ENCODE measurements around the gene MVP. TPM values are rescaled to one million over a fixed set of nuclear protein-coding genes. Genes with fewer than 3 reads are reported as not detected.

Gene MVP
- total RNA-seq, 1 experiment from 2014 or later, result 72.5 TPM

DNA sequence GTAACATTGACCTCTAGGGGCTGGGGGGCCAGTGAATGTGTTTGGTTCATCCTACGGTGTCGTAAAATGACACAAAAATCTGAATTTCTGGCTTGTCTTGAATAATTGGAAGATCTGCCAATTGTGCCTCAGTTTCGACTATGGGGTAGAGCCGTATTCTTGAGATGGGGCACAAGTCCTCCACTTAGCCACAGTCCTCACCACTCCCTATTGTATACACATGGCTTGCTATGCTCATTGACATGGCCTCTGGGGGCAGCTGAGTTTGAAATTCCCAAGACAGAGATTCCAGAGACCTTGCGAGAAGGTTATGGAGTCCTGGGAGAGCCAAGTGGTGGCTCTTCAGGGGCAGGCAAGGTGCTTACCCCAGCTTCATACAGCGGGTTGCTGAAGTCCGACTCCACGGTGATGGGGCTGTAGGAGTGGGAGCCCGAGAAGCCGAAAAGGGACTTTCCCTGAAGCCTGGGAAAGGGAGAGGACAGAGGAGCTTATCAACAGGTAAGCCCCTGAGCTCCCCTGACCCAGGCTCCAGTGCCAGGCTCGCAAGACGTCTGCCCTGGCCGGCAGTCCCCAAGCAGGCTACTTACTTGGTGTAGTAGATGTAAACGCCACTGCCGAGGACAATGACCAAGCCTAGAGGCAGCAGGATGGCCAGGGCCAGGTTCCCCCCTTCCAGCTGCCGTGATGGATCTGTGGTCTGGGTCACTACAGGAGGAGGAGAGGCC, 51.7 kb downstream of the MVP start:
- Mint-ChIP-seq H3K9me3 (ENCODE audit: unreplicated experiment) (no peaks in the 10 kb centered on the region), H3K27me3 (ENCODE audit: insufficient read depth, unreplicated experiment) (no peaks in the 10 kb centered on the region), H3K27ac (ENCODE audit: unreplicated experiment) (no peak overlapping the region), H3K36me3 (ENCODE audit: insufficient read depth, unreplicated experiment) (no peaks in the 10 kb centered on the region), H3K4me3 (ENCODE audit: unreplicated experiment) (no peak overlapping the region), H3K4me1 (ENCODE audit: low read depth, unreplicated experiment) (no peaks in the 10 kb centered on the region)
- TF ChIP-seq, protein P1, sequence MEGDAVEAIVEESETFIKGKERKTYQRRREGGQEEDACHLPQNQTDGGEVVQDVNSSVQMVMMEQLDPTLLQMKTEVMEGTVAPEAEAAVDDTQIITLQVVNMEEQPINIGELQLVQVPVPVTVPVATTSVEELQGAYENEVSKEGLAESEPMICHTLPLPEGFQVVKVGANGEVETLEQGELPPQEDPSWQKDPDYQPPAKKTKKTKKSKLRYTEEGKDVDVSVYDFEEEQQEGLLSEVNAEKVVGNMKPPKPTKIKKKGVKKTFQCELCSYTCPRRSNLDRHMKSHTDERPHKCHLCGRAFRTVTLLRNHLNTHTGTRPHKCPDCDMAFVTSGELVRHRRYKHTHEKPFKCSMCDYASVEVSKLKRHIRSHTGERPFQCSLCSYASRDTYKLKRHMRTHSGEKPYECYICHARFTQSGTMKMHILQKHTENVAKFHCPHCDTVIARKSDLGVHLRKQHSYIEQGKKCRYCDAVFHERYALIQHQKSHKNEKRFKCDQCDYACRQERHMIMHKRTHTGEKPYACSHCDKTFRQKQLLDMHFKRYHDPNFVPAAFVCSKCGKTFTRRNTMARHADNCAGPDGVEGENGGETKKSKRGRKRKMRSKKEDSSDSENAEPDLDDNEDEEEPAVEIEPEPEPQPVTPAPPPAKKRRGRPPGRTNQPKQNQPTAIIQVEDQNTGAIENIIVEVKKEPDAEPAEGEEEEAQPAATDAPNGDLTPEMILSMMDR (IDR thresholded peaks at IDR 0.05; ENCODE audit: insufficient read depth in 1 of 2, low read depth in 1 of 2, low read length in 1 of 2, severe bottlenecking in 1 of 2, unreplicated experiment in 1 of 2), result no peak
- Histone ChIP-seq H3K4me1 (no peaks in the 10 kb centered on the region), H3K36me3 (ENCODE audit: control insufficient read depth, insufficient read depth, low read length) (no peaks in the 10 kb centered on the region), H3K27me3 (replicated peaks; ENCODE audit: control insufficient read depth, insufficient read depth, low read length) (no peaks in the 10 kb centered on the region), H3K9me3 (no peaks in the 10 kb centered on the region), H3K4me3 (ENCODE audit: low read depth, low read length) (no peak overlapping the region)
- CTCF ChIA-PET, result interaction anchor here (0.6 kb wide), 1 partner anchor 101 kb away, joined by 4 read pairs; no protein-coding TSS in a partner anchor
- no TSS peak for BruUV-seq (replicated peaks)
- no peak for DNase-seq
- POLR2A ChIA-PET, result no interaction called here
- intact Hi-C loops (cut with micrococcal nuclease; ENCODE audit: unreplicated experiment), result no loop called here

DNA sequence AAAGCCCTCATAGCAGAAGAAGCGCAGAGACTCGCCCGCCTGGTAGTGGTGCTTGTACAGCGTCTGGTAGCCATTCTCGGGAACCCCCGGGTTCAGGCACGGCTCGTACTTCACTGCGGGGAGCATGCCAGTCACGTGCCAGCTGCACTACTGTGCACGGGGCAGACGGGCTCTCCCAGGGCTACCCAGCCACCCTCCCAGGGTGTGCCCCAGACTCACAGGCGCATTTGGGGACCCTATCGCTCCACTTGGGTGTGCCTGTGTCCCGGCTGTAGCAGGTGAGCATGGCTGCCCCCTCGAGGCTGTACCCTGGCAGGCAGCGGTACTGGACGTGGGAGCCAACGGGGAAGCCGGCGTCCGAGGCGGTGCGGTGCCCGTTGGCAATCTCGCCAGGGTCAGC, 53.1 kb downstream of the MVP start:
- Mint-ChIP-seq H3K4me3 (ENCODE audit: unreplicated experiment) (no peak overlapping the region), H3K36me3 (ENCODE audit: insufficient read depth, unreplicated experiment) (peaks cover 5% of the 10 kb centered on the region), H3K9me3 (ENCODE audit: unreplicated experiment) (no peaks in the 10 kb centered on the region), H3K27me3 (ENCODE audit: insufficient read depth, unreplicated experiment) (no peaks in the 10 kb centered on the region), H3K4me1 (ENCODE audit: low read depth, unreplicated experiment) (no peaks in the 10 kb centered on the region), H3K27ac (ENCODE audit: unreplicated experiment) (no peak overlapping the region)
- CTCF ChIA-PET, result no interaction called here
- Histone ChIP-seq H3K9me3 (no peaks in the 10 kb centered on the region), H3K36me3 (ENCODE audit: control insufficient read depth, insufficient read depth, low read length) (no peaks in the 10 kb centered on the region), H3K4me3 (ENCODE audit: low read depth, low read length) (no peak overlapping the region), H3K4me1 (no peaks in the 10 kb centered on the region), H3K27me3 (replicated peaks; ENCODE audit: control insufficient read depth, insufficient read depth, low read length) (no peaks in the 10 kb centered on the region)
- POLR2A ChIA-PET, result no interaction called here
- intact Hi-C loops (cut with micrococcal nuclease; ENCODE audit: unreplicated experiment), result no loop called here
- no peak for DNase-seq
- BruUV-seq (replicated peaks), result no TSS peak
- TF ChIP-seq, protein P1 (IDR thresholded peaks at IDR 0.05; ENCODE audit: insufficient read depth in 1 of 2, low read depth in 1 of 2, low read length in 1 of 2, severe bottlenecking in 1 of 2, unreplicated experiment in 1 of 2), result no peak

DNA sequence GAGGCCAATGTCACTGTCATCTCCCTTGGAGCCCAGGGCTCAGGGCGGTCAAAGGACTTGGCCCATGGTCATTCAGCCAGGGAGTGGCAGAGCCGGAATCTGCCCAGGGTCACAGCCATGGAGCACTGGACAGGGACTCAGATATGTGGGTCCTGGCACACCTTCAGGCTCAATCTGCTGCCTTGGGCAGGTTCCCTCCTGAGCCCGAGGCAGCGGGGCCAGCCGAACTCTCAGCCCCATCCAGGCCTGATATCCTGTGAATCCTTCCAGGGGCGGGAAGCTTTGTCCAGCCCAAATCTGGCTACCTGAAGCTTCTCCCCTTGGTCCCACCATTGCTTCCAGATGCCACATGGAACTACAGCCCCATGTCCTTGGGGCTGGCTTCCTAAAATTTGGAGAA, 54.9 kb downstream of the MVP start:
- no TSS peak for BruUV-seq (replicated peaks)
- intact Hi-C loops (cut with micrococcal nuclease; ENCODE audit: unreplicated experiment), result no loop called here
- Histone ChIP-seq H3K4me1 (no peaks in the 10 kb centered on the region), H3K4me3 (ENCODE audit: low read depth, low read length) (no peak overlapping the region), H3K9me3 (no peaks in the 10 kb centered on the region), H3K27me3 (replicated peaks; ENCODE audit: control insufficient read depth, insufficient read depth, low read length) (no peaks in the 10 kb centered on the region), H3K36me3 (ENCODE audit: control insufficient read depth, insufficient read depth, low read length) (no peaks in the 10 kb centered on the region)
- POLR2A ChIA-PET, result no interaction called here
- TF ChIP-seq, protein P1 (IDR thresholded peaks at IDR 0.05; ENCODE audit: insufficient read depth in 1 of 2, low read depth in 1 of 2, low read length in 1 of 2, severe bottlenecking in 1 of 2, unreplicated experiment in 1 of 2), result no peak
- no peaks in the 10 kb centered on the region for H3K9me3 Mint-ChIP-seq (ENCODE audit: unreplicated experiment)
- no peaks in the 10 kb centered on the region for H3K27me3 Mint-ChIP-seq (ENCODE audit: insufficient read depth, unreplicated experiment)
- H3K36me3 Mint-ChIP-seq (ENCODE audit: insufficient read depth, unreplicated experiment), result peaks cover 5% of the 10 kb centered on the region
- no peak overlapping the region for H3K27ac Mint-ChIP-seq (ENCODE audit: unreplicated experiment)
- no peaks in the 10 kb centered on the region for H3K4me1 Mint-ChIP-seq (ENCODE audit: low read depth, unreplicated experiment)
- CTCF ChIA-PET, result no interaction called here
- no peak for DNase-seq
- H3K4me3 Mint-ChIP-seq (ENCODE audit: unreplicated experiment), result no peak overlapping the region
